GM04503 (cell line): ENCODE results near the gene TOR1AIP2.
"Not testable (repeated sequence)": the region's sequence is repeated elsewhere in the genome, so short reads cannot be mapped to it uniquely, and the experiment has no call there.

Experiments
- DNase-seq: peaks from one replicate; pipeline ENCODE4 v3.0.0-alpha.2; 2012; ENCODE audit warnings: low read depth

The TOR1AIP2 gene

DNA sequence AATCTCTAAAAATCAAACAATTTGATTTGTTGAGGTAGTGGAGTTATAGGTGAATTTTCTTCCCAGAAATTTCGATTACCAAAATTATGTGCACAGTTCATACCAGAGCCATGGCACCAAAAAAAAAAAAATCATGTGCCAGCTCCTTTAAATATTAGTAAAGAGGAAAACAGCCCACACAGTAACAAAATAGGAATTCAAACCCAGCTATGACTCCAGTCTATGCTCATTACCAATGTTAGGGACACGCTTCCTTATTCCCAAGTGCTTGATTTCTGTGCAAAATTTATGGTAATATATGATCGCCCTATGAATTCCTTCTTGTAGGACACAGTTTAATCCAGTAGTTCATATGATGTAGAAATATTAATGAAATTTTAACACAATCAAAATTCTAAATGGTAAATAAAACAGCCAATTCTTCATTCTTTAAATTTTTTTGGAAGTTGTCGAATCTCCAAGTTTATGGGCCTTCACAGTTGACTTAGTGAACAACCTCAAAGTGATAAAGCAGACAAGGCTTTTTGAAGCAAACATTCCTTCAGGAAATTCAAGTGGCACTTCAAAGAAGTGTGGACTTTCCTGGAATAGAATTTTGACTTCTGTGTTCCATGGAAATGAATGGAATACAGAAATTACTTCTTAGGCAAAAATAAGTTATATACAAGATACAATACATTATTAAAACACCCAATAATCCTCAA lies 1.9 kb downstream of the TOR1AIP2 start:
- DNase-seq: no peak

- DNase-seq: no peak
Measured at GRCh38 chr1:179873438-179873851, 4.2 kb downstream of the TOR1AIP2 start.

DNA sequence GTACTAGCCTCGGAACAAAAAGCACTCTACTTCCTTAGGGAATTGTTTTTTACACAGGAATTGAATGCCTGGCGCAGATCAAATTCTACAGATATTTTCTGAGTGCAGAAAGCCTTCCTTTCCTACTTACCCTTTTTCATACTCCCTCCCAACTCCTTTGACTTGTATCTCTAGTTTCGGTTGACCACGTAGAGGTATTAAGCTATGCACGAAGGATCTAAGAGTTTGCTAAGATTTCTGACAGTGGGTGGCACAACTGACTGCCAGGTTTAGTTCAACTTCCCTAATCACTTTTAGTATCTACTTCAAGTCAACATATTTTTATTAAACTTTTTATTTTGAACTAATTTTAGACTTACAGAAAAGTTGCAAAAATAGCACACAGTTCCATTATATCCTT lies 5.0 kb downstream of the TOR1AIP2 start:
- DNase-seq: no peak

DNA sequence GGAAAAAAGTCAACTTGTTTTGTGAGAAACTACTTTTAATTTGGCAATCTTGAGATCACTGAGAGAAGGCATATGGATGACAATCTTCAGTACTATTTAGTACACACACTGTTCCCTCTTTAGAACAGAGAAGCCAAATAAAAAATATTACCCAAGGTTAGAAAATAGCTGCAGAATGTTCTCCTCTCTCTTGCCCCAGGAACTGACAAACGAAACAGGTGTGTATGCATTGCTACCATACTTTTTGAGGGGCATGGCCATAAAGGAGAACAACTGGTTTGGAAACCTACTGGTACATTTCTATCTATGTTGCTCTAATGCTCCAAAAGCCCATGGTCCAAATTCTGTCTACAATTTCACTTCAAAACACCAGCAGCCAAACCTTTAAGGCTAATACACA lies 5.7 kb downstream of the TOR1AIP2 start:
- no peak for DNase-seq

GRCh38 chr1:179870870-179871269 lies 6.7 kb downstream of the TOR1AIP2 start:
- no peak for DNase-seq

DNA sequence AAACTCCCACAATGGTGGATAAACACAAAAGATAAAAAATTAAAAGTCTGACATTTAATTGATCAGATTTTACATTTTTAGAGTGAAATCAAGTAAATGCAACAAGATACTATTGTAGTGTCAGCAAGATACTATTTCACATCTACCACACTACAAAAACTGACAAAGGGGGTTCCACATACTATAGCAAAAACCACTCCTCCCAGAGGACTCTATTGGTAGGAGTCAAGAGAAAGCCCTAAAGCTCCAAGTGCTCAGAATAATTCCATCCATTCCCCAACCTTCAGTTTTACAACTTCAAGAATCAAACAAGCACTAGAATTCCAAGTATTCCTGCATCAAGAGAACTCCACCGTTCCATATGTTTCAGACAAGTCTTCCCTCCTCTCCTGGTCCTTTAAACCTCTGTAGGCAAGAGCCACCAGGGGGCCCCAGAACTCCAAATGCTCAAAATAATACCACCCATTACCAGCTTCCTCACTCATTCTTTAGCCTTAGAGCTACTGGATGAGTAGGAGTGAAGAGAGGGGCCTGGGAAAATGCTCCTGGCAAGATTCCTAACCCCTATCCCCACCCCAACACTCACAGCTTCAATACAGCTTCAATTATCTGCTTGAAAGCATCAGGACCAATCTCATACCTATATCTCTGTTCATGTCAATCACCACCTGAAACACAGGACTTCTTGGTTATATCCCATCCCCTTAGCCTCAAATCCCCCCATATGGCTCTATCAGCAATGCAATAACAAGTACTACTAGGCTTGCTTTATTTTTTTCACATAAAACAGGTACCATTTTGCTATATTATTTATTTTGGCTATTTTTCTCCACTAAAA lies 9.9 kb downstream of the TOR1AIP2 start:
- DNase-seq: no peak

DNA sequence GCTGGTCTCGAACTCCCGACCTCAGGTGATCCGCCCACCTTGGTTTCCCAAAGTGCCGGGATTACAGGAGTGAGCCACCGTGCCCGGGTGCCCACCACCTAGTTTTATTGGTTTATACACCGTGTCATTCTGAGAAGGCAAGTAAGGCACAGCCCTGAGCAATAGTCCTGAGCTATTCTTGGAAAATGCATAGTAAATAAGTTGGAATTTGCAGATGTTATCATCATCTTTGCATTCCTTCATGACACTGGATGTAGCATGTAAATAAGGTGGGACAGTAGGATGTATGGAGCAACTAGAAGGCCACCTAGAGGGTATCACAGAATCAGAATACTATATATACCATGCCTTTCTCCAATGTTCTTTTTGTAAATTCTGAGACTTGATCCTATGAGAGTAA lies 11.0 kb downstream of the TOR1AIP2 start:
- no peak for DNase-seq

- DNase-seq: no peak
Measured at GRCh38 chr1:179865377-179865776, 12.2 kb downstream of the TOR1AIP2 start.

GRCh38 chr1:179860652-179861051 lies 17.0 kb downstream of the TOR1AIP2 start:
- DNase-seq: no peak

- DNase-seq: no peak
Measured at GRCh38 chr1:179857009-179857408, 20.6 kb downstream of the TOR1AIP2 start.

DNA sequence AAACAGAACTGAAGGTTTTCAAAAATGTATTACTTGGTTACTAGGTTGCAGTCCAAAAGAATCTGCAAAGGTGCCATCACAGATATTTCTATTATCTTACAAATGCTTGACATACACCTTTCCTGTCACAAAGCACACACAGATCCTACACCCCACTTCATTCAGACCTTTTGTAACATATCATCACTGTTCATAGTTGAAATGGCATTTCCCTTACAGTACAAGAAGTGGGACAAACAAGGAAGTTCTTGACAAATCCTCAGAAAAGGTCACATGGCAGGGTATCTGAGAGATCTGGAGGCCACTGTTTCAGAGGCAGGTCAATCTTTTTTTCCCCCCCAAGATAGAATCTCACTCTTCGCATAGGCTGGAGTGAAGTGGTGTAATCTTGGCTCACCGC lies 21.3 kb downstream of the TOR1AIP2 start:
- DNase-seq: no peak

DNA sequence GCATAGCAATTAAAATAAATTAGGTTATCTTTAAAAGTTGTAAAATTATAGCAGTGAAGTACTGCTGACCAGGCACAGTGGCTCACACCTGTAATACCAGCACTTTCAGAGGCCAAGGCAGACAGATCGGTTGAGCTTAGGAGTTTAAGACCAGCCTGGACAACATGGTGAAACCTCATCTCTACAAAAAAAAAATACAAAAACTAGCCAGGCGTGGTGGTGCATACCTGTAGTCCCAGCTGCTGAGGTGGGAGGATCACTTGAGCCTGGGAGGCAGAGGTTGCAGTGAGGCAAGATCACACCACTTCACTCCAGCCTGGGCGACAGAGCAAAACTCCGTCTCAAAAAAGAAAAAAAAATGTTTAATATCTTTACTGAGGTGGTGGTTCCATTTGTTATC lies 21.8 kb downstream of the TOR1AIP2 start:
- not testable (repeated sequence) for DNase-seq

DNA sequence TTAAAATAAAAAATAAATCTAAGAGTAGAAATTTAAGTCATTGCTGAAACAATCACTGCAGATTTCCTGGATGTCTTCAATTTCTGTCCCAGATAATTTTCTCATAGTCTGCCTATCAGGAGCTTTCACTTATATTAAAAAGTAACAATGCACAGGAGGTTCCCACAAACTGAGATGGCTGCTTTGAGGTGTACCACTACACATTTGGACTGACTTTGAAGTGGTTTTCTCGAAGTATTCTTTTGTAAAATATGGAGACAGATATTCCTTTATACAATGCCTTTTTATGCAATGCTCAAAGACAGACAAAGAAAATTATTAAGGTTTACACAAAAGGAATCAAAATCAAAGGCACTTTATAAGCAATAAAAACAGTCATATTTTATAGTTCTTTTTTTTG lies 24.5 kb downstream of the TOR1AIP2 start:
- no peak for DNase-seq

DNA sequence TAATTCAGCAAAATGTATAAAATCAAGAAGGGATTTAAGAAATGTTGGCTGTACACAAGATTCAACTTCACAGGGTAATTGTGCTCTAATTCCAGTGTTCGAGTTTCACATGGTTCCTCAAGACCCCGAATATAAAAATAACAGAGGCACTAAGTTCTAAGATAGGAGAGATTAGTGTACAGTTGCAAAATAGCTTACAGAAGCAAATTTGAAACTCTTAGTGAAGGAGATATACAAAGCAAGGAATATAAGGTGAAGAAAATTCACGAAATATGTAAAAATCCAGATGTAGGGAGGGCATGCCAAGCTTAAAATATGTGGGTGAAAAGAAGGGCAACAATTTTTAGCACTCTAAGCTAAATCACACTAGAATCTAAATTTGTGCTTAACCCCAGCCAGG lies 29.4 kb downstream of the TOR1AIP2 start:
- DNase-seq: no peak

GRCh38 chr1:179840107-179840506 lies 37.5 kb downstream of the TOR1AIP2 start:
- DNase-seq: no peak

- not testable (repeated sequence) for DNase-seq
Measured at GRCh38 chr1:179836686-179837445, 40.7 kb downstream of the TOR1AIP2 start.

- DNase-seq: no peak
Measured at GRCh38 chr1:179831852-179832699, 45.5 kb downstream of the TOR1AIP2 start.

GRCh38 chr1:179831225-179831624 lies 46.4 kb downstream of the TOR1AIP2 start:
- no peak for DNase-seq

DNA sequence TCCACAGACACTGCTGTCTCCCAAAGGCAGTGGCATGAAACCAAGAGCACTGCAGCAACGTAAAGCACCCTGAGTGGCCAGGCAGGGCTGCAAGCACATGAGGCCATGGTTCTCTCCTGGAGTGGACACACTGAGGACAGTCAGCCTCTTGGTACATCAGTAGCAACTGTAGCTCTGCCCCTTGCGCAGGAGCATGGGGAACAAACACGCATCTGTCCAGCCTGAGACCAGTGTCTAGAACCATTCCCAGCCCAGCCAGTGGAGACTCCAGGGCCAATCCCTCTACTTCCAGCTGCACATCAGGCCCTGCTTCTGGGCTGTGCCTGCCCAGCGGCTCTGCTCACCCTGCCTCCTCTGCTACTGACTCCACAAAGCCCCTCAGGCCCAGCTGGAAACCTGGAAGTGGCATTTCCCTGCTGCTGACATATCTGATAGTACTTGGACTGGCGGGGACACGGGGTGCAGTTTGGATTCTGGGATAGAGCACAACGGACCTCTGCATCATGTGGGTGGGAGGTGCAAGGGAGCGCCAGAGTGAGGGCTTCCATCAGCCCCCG lies 49.0 kb downstream of the TOR1AIP2 start:
- no peak for DNase-seq

- no peak for DNase-seq
Measured at GRCh38 chr1:179826626-179827280, 50.9 kb downstream of the TOR1AIP2 start.
